ENCODE data around the gene ROMO1.
"Not testable (repeated sequence)": the region's sequence is repeated elsewhere in the genome, so short reads cannot be mapped to it uniquely, and the experiment has no call there.

Gene ROMO1

DNA sequence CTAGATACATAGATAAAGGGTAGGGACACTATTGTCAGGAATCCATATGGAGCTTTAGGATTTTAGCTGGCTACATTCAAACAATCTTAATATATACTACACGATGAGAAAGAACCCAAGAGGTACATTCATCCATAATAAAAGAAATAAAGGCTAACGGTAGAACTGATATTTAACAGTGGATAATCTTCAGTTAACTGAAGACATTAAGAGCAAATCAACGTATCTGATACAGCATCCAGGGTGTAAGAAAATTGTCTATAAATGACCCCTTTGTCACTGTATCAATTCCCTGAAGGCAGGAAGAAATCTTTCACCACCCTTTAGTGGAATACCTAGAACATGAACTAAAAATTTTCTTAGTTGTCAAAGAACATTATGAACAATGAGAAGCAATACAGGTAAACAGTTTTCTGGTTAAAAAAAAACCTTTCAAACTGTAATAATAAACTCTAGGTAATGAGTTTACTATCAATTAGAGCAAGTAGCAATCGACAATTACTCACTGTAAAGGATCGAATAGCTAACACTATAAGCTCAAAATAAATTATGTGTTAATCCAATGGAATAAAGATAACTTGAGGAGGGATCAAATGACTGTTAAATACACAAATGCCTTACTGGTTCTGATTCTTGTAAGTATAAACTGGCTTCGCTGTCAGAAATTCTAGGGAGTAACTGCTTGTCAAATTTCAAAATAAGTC, 11.8 kb downstream of the ROMO1 start:
- H3K79me2 ChIP-seq (ENCODE audit: insufficient read depth, low read depth), result peaks cover 79% of the 10 kb centered on the region
- no peak overlapping the region for H3K27ac ChIP-seq
- peaks cover 69% of the 10 kb centered on the region; the same call in 1 of the 2 replicates for H3K36me3 ChIP-seq (ENCODE audit: insufficient read depth)
- no peak overlapping the region for H3K9ac ChIP-seq
- no peaks in the 10 kb centered on the region for H3K27me3 ChIP-seq (ENCODE audit: insufficient read depth, low read depth)
- peaks cover 11% of the 10 kb centered on the region for H4K20me1 ChIP-seq (ENCODE audit: insufficient read depth)
- TF ChIP-seq, protein P1, sequence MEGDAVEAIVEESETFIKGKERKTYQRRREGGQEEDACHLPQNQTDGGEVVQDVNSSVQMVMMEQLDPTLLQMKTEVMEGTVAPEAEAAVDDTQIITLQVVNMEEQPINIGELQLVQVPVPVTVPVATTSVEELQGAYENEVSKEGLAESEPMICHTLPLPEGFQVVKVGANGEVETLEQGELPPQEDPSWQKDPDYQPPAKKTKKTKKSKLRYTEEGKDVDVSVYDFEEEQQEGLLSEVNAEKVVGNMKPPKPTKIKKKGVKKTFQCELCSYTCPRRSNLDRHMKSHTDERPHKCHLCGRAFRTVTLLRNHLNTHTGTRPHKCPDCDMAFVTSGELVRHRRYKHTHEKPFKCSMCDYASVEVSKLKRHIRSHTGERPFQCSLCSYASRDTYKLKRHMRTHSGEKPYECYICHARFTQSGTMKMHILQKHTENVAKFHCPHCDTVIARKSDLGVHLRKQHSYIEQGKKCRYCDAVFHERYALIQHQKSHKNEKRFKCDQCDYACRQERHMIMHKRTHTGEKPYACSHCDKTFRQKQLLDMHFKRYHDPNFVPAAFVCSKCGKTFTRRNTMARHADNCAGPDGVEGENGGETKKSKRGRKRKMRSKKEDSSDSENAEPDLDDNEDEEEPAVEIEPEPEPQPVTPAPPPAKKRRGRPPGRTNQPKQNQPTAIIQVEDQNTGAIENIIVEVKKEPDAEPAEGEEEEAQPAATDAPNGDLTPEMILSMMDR (conservative IDR thresholded peaks at IDR 0.05; ENCODE audit: low read depth, low read length), result no peak
- no peak overlapping the region for H2AFZ ChIP-seq (ENCODE audit: low read depth)
- H3K4me1 ChIP-seq (ENCODE audit: low read depth, poor library complexity, severe bottlenecking), result peaks cover 7% of the 10 kb centered on the region
- no peak overlapping the region for H3K4me2 ChIP-seq
- H3K4me3 ChIP-seq (IDR thresholded peaks at IDR 0.05; ENCODE audit: insufficient read depth, low read depth, low read length), result no peak overlapping the region

DNA sequence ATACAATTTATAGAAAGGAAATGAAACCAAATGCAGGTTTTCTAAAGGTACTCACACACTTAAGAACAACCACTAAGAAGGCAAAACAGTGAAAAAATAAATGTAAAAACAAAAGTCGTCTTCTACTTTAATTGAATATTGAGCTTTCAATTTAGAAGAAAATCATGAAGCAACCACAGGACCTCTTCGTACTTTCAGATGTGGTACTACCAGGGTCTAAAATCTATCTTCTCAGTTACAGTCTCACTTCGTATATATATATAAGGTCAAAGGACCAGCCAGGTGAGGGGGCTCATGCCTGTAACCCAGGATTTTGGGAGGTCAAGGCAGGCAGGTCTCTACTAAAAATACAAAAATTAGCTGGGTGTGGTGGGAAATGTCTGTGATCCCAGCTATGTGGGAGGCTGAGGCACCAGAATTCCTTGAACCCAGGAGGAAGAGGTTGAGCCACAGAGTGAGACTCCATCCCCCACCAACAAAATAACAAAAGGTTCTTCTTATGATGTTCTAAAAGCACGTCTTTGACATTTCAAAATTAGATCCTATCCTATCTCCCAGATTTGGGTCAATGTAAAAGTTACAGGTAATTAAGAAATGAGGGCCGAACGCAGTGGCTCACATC, 12.5 kb downstream of the ROMO1 start:
- Histone ChIP-seq H3K9ac (no peak overlapping the region), H4K20me1 (ENCODE audit: insufficient read depth) (peaks cover 11% of the 10 kb centered on the region), H3K36me3 (ENCODE audit: insufficient read depth) (peaks cover 69% of the 10 kb centered on the region; the same call in 1 of the 2 replicates), H3K79me2 (ENCODE audit: insufficient read depth, low read depth) (peaks cover 86% of the 10 kb centered on the region), H3K4me3 (IDR thresholded peaks at IDR 0.05; ENCODE audit: insufficient read depth, low read depth, low read length) (no peak overlapping the region), H3K27ac (no peak overlapping the region), H3K4me2 (no peak overlapping the region), H3K27me3 (ENCODE audit: insufficient read depth, low read depth) (no peaks in the 10 kb centered on the region), H3K4me1 (ENCODE audit: low read depth, poor library complexity, severe bottlenecking) (peaks cover 7% of the 10 kb centered on the region), H2AFZ (ENCODE audit: low read depth) (no peak overlapping the region)
- TF ChIP-seq, protein P1 (conservative IDR thresholded peaks at IDR 0.05; ENCODE audit: low read depth, low read length), result no peak

DNA sequence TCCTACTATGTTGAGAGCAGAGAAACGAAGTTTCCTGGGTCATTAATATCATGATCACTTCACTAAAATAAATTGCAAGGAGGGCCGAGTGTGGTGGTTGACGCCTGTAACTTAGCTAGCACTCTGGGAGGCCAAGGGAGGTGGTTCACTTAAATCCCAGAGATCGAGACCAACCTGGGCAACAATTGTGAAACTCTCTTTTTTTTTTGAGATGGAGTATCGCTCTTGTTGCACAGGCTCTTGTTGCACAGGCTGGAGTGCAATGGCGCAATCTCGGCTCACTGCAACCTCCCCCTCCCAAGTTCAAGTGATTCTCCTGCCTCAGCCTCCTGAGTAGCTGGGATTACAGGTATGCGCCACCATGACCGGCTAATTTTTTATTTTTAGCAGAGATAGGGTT, 13.9 kb downstream of the ROMO1 start:
- not testable (repeated sequence) for H2AFZ ChIP-seq (ENCODE audit: low read depth); H3K4me3 ChIP-seq (IDR thresholded peaks at IDR 0.05; ENCODE audit: insufficient read depth, low read depth, low read length); H3K4me1 ChIP-seq (ENCODE audit: low read depth, poor library complexity, severe bottlenecking); H3K4me2 ChIP-seq; H3K27ac ChIP-seq; H3K9ac ChIP-seq; H3K27me3 ChIP-seq (ENCODE audit: insufficient read depth, low read depth)
- Histone ChIP-seq H3K36me3 (ENCODE audit: insufficient read depth) (peaks cover 63% of the 10 kb centered on the region; the same call in 1 of the 2 replicates), H3K79me2 (ENCODE audit: insufficient read depth, low read depth) (peaks cover 91% of the 10 kb centered on the region), H4K20me1 (ENCODE audit: insufficient read depth) (peaks cover 14% of the 10 kb centered on the region)

DNA sequence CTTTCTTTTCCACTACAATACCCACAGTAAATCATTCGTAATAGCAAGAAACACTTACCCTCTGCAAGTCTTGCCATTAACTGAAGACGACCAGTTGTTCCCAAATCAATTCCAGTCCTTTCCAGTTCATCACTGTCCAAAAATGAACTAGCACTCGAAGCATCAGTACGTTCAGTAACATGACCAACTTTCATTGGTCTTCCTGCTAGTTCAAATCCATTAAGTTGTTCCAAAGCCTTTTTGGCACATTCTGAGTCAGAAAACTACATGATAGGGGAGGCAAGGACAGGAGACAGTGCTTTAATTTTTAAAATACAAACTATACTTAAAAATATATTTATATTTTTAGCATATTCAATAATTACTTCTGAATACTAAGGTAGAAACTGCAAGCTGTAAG, 14.9 kb downstream of the ROMO1 start:
- H4K20me1 ChIP-seq (ENCODE audit: insufficient read depth), result peaks cover 17% of the 10 kb centered on the region
- peaks cover 60% of the 10 kb centered on the region; the same call in 1 of the 2 replicates for H3K36me3 ChIP-seq (ENCODE audit: insufficient read depth)
- no peak overlapping the region for H3K27ac ChIP-seq
- TF ChIP-seq, protein P1 (conservative IDR thresholded peaks at IDR 0.05; ENCODE audit: low read depth, low read length), result no peak
- no peak overlapping the region for H3K9ac ChIP-seq
- peaks cover 91% of the 10 kb centered on the region for H3K79me2 ChIP-seq (ENCODE audit: insufficient read depth, low read depth)
- no peak overlapping the region for H2AFZ ChIP-seq (ENCODE audit: low read depth)
- H3K4me3 ChIP-seq (IDR thresholded peaks at IDR 0.05; ENCODE audit: insufficient read depth, low read depth, low read length), result no peak overlapping the region
- H3K4me1 ChIP-seq (ENCODE audit: low read depth, poor library complexity, severe bottlenecking), result peaks cover 7% of the 10 kb centered on the region
- H3K4me2 ChIP-seq, result no peak overlapping the region
- no peaks in the 10 kb centered on the region for H3K27me3 ChIP-seq (ENCODE audit: insufficient read depth, low read depth)

DNA sequence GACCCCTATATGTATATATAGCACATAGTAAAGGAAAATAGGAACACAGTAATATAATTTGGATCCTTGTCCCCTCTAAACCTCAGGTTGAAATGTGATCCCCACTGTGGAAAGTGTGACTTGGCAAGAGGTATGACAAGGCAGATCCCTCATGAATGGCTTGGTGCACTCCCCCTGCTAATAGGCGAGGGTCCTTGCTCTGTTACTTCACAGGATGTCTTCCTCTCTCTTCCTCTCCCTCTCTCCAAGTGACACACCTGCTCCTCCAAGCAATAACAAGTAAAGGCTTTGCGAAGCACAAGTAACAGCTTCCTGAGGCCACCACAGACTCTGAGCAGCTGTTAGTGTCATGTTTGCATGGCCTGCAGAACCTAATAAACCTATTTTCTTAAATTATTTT, 16.4 kb downstream of the ROMO1 start:
- Histone ChIP-seq H3K4me1 (ENCODE audit: low read depth, poor library complexity, severe bottlenecking) (peaks cover 10% of the 10 kb centered on the region), H3K36me3 (ENCODE audit: insufficient read depth) (peaks cover 75% of the 10 kb centered on the region; the same call in 1 of the 2 replicates), H4K20me1 (ENCODE audit: insufficient read depth) (peaks cover 25% of the 10 kb centered on the region; the same call in 1 of the 2 replicates), H3K27me3 (ENCODE audit: insufficient read depth, low read depth) (no peaks in the 10 kb centered on the region), H2AFZ (ENCODE audit: low read depth) (no peak overlapping the region), H3K79me2 (ENCODE audit: insufficient read depth, low read depth) (peaks cover 91% of the 10 kb centered on the region), H3K9ac (no peak overlapping the region), H3K27ac (no peak overlapping the region), H3K4me3 (IDR thresholded peaks at IDR 0.05; ENCODE audit: insufficient read depth, low read depth, low read length) (no peak overlapping the region), H3K4me2 (no peak overlapping the region)
- TF ChIP-seq, protein P1 (conservative IDR thresholded peaks at IDR 0.05; ENCODE audit: low read depth, low read length), result no peak

Data from KMS-11 (cell line).